Hepatocyte (in vitro differentiated cells): ENCODE data around the gene TRAF3. TPM values are rescaled to one million over a fixed set of nuclear protein-coding genes. Genes with fewer than 3 reads are reported as not detected.
A peak's percentile ranks its signal among the peaks of the same experiment; 100 is the strongest.
"Not testable (repeated sequence)": the region's sequence is repeated elsewhere in the genome, so short reads cannot be mapped to it uniquely, and the experiment has no call there.

Experiments used
- DNase-seq: peaks from one replicate; pipeline ENCODE4 v3.0.0-alpha.2; 2016; ENCODE audit warnings: low spot score
- H2AFZ ChIP-seq: fragments of 200-600 bp; sonication (generic); 2 replicates; pipeline ENCODE4 v1.6.0; 2016; ENCODE audit warnings: antibody characterized with exemption, mild to moderate bottlenecking
- H3K27ac ChIP-seq: fragments of 200-600 bp; sonication (generic); 2 replicates; pipeline ENCODE4 v1.5.1; 2016; ENCODE audit warnings: mild to moderate bottlenecking
- H3K27me3 ChIP-seq: fragments of 200-600 bp; sonication (generic); 2 replicates; pipeline ENCODE4 v1.6.1; 2016
- H3K36me3 ChIP-seq: fragments of 200-600 bp; sonication (generic); replicated peaks from 2 replicates; pipeline ENCODE4 v1.5.1; 2016; ENCODE audit warnings: low read depth; ENCODE audit not compliant: insufficient read depth
- H3K4me1 ChIP-seq: fragments of 200-600 bp; sonication (generic); 2 replicates; pipeline ENCODE4 v1.5.1; 2016; ENCODE audit warnings: mild to moderate bottlenecking, moderate library complexity; ENCODE audit not compliant: insufficient read depth
- H3K4me2 ChIP-seq: fragments of 200-600 bp; sonication (generic); 2 replicates; pipeline ENCODE4 v1.6.0; 2016
- H3K4me3 ChIP-seq: fragments of 200-600 bp; sonication (generic); 2 replicates; pipeline ENCODE4 v1.5.1; 2016; ENCODE audit warnings: mild to moderate bottlenecking
- H3K79me2 ChIP-seq: fragments of 200-600 bp; sonication (generic); 2 replicates; pipeline ENCODE4 v1.6.0; 2017; ENCODE audit warnings: mild to moderate bottlenecking
- H3K9me2 ChIP-seq: fragments of 200-600 bp; sonication (generic); replicated peaks from 2 replicates; pipeline ENCODE4 v1.6.0; 2017; ENCODE audit warnings: mild to moderate bottlenecking; ENCODE audit not compliant: insufficient read depth
- H3K9me3 ChIP-seq: fragments of 200-600 bp; sonication (generic); 2 replicates; pipeline ENCODE4 v1.5.1; 2016; ENCODE audit warnings: low read depth, mild to moderate bottlenecking
- H4K20me1 ChIP-seq: fragments of 200-600 bp; sonication (generic); 2 replicates; pipeline ENCODE4 v1.6.0; 2016; ENCODE audit warnings: mild to moderate bottlenecking; ENCODE audit not compliant: insufficient read depth, poor library complexity, severe bottlenecking
- CTCF ChIP-seq: fragments of 200-600 bp; sonication (generic); IDR thresholded peaks from 2 replicates; pipeline ENCODE4 v1.5.1; 2016; ENCODE audit warnings: antibody characterized with exemption, mild to moderate bottlenecking; ENCODE audit not compliant: poor library complexity
- EZH2 ChIP-seq: fragments of 200-600 bp; sonication (generic); IDR thresholded peaks from 2 replicates; pipeline ENCODE4 v1.6.1; 2016; ENCODE audit warnings: antibody characterized with exemption, mild to moderate bottlenecking, borderline replicate concordance
- EZH2phosphoT487 ChIP-seq: fragments of 200-600 bp; sonication (generic); IDR thresholded peaks from one replicate; pipeline ENCODE4 v1.6.1; 2018; ENCODE audit warnings: antibody characterized with exemption, mild to moderate bottlenecking, low read depth, moderate library complexity; ENCODE audit not compliant: unreplicated experiment, severe bottlenecking
- WGBS: methylation state at CpG from one replicate; pipeline ENCODE4 v1.1.6; 2016; ENCODE audit warnings: low lambda C conversion rate; ENCODE audit errors: missing lambda C conversion rate; 5-methylcytosine and 5-hydroxymethylcytosine counted together
- polyA plus RNA-seq: library from polyadenylated mRNA; unstranded; fragments of >200 nt; fragmentation: Nextera tagmentation; extraction: Ambion mirVana; gene quantifications from 2 replicates; pipeline ENCODE4 v1.2.1, GENCODE V29; 2016
- total RNA-seq: library from RNA; depleted of rRNA; stranded (reverse); fragments of >200 nt; gene quantifications from 2 replicates; pipeline ENCODE4 v1.2.3, GENCODE V29; 2014

Gene TRAF3
- total and polyA plus RNA-seq, 2 experiments from 2014 or later: 8.0 to 15.8 TPM

- no peaks in the 10 kb centered on the region for H3K4me1 ChIP-seq
- H3K36me3 ChIP-seq: no peaks in the 10 kb centered on the region
- DNase-seq: no peak
- no peak overlapping the region for H3K27ac ChIP-seq
- no peaks in the 10 kb centered on the region for H3K27me3 ChIP-seq
- H3K9me2 ChIP-seq: no peaks in the 10 kb centered on the region
- H3K79me2 ChIP-seq: no peaks in the 10 kb centered on the region
- no peak overlapping the region for H2AFZ ChIP-seq
- no peaks in the 10 kb centered on the region for H4K20me1 ChIP-seq
- no peak overlapping the region for H3K4me3 ChIP-seq
- no peak overlapping the region for H3K4me2 ChIP-seq
- TF ChIP-seq EZH2phosphoT487 (no peak), CTCF (no peak), EZH2 (no peak)
- no peaks in the 10 kb centered on the region for H3K9me3 ChIP-seq
- WGBS: 84% methylated on average over 15 of the region's 15 CpGs
Observed at GRCh38 chr14:102891111-102891510, 113.9 kb downstream of the TRAF3 start.

GRCh38 chr14:102891556-102891955, 114.3 kb downstream of the TRAF3 start:
- no peaks in the 10 kb centered on the region for H3K27me3 ChIP-seq
- H3K4me2 ChIP-seq: no peak overlapping the region
- H3K36me3 ChIP-seq: no peaks in the 10 kb centered on the region
- H3K4me3 ChIP-seq: no peak overlapping the region
- DNase-seq: no peak
- H4K20me1 ChIP-seq: no peaks in the 10 kb centered on the region
- H2AFZ ChIP-seq: no peak overlapping the region
- TF ChIP-seq CTCF (no peak), EZH2 (no peak), EZH2phosphoT487 (no peak)
- no peaks in the 10 kb centered on the region for H3K9me3 ChIP-seq
- no peak overlapping the region for H3K27ac ChIP-seq
- no peaks in the 10 kb centered on the region for H3K79me2 ChIP-seq
- no peaks in the 10 kb centered on the region for H3K9me2 ChIP-seq
- 82% methylated on average over 4 of the region's 4 CpGs for WGBS
- no peaks in the 10 kb centered on the region for H3K4me1 ChIP-seq

- Histone ChIP-seq H3K9me2 (no peaks in the 10 kb centered on the region), H3K4me1 (no peaks in the 10 kb centered on the region), H2AFZ (no peak overlapping the region), H3K36me3 (no peaks in the 10 kb centered on the region), H3K4me2 (no peak overlapping the region), H4K20me1 (no peaks in the 10 kb centered on the region), H3K79me2 (no peaks in the 10 kb centered on the region), H3K27me3 (no peaks in the 10 kb centered on the region), H3K27ac (no peak overlapping the region), H3K9me3 (no peaks in the 10 kb centered on the region), H3K4me3 (no peak overlapping the region)
- DNase-seq: no peak
- 96% methylated on average over 8 of the region's 8 CpGs for WGBS
- TF ChIP-seq CTCF (no peak), EZH2phosphoT487 (no peak), EZH2 (no peak)
Observed at GRCh38 chr14:102892651-102893050, 115.4 kb downstream of the TRAF3 start.

- Histone ChIP-seq H3K9me2 (no peaks in the 10 kb centered on the region), H3K4me3 (no peak overlapping the region), H4K20me1 (no peaks in the 10 kb centered on the region), H3K27ac (no peak overlapping the region), H3K4me2 (no peak overlapping the region), H3K36me3 (no peaks in the 10 kb centered on the region), H2AFZ (no peak overlapping the region), H3K79me2 (no peaks in the 10 kb centered on the region), H3K27me3 (no peaks in the 10 kb centered on the region), H3K4me1 (no peaks in the 10 kb centered on the region), H3K9me3 (no peaks in the 10 kb centered on the region)
- peak; percentile 55 for DNase-seq
- 54% methylated on average over 9 of the region's 9 CpGs for WGBS
- TF ChIP-seq EZH2phosphoT487 (no peak), EZH2 (no peak), CTCF (no peak)
Observed at GRCh38 chr14:102893452-102893851, 116.2 kb downstream of the TRAF3 start.

- not testable (repeated sequence) for DNase-seq, H3K27ac ChIP-seq, H3K36me3 ChIP-seq, H3K4me3 ChIP-seq, H3K79me2 ChIP-seq, H3K9me2 ChIP-seq, H3K9me3 ChIP-seq, H3K4me1 ChIP-seq, H3K4me2 ChIP-seq, H3K27me3 ChIP-seq, H4K20me1 ChIP-seq, H2AFZ ChIP-seq
Observed at GRCh38 chr14:102896735-102897134, 119.5 kb downstream of the TRAF3 start.
